IMR-90 (cell line): ENCODE measurements around the gene EPB41L5. TPM values are rescaled to one million over a fixed set of nuclear protein-coding genes. Genes with fewer than 3 reads are reported as not detected.
A peak's percentile ranks its signal among the peaks of the same experiment; 100 is the strongest.

Source experiments
- CTCF ChIP-seq: conservative IDR thresholded peaks from 2 replicates; pipeline ENCODE4 v1.5.1; 2012; ENCODE audit warnings: mild to moderate bottlenecking, low read depth, low read length, improper control_type of control experiment
- RFX5 ChIP-seq: IDR thresholded peaks from 2 replicates; pipeline ENCODE4 v1.8.0; 2012; ENCODE audit warnings: low read depth, mild to moderate bottlenecking, low read length, moderate library complexity
- polyA plus RNA-seq, 3 experiments: library from polyadenylated mRNA; depleted of rRNA; stranded (reverse); fragments of >200 nt; gene quantifications; 2 replicates each; pipeline ENCODE4 v1.2.3, GENCODE V29; 2012; ENCODE audit warnings: low replicate concordance in 1 of 3
- total RNA-seq: library from RNA; depleted of rRNA; stranded (reverse); fragments of >200 nt; gene quantifications from 2 replicates; pipeline ENCODE4 v1.2.3, GENCODE V29; 2012

Gene EPB41L5
- total and polyA plus RNA-seq, 2 of the 4 experiments (the other 2 are of a cell fraction), result 5.1 to 10.6 TPM

GRCh38 chr2:120223034-120223912 lies 210.4 kb downstream of the EPB41L5 start, which contains the start of gene TMEM185B (continued):
- peak; percentile 17; the same call in 1 of the 2 replicates for TF ChIP-seq CTCF
- TF ChIP-seq RFX5, result no peak
